Stimulated activated CD8-positive, alpha-beta memory T cell treated with anti-CD3 and anti-CD28 coated beads, Interleukin-15, amount 100 ng/mL, for 1 hour (primary cell): Measurements from ENCODE around the gene KCND2.
"Not testable (repeated sequence)": the region's sequence is repeated elsewhere in the genome, so short reads cannot be mapped to it uniquely, and the experiment has no call there.

Experiments used
- DNase-seq: peaks from one replicate; pipeline ENCODE4 v3.0.0-alpha.2; 2020; ENCODE audit warnings: low read depth

Gene KCND2

DNA sequence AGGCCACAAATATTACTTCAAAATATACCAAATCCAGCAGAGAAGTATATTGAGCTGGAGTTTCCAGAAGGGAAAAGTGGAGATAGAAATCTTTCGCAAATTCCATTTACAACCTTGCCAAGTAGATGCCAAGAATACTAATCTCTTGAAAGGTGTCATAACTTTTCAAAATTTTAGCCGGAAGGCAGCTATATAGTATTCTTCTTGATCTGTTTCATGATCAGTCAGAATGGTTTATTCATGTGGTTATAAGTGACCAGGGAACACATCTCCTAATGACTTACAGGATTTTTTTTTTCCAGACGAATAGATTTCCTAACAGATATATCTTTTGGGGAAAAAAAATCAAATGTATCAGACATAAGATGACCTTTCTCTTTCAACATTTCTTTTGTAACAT is 314.3 kb downstream of the KCND2 start:
- no peak for DNase-seq

DNA sequence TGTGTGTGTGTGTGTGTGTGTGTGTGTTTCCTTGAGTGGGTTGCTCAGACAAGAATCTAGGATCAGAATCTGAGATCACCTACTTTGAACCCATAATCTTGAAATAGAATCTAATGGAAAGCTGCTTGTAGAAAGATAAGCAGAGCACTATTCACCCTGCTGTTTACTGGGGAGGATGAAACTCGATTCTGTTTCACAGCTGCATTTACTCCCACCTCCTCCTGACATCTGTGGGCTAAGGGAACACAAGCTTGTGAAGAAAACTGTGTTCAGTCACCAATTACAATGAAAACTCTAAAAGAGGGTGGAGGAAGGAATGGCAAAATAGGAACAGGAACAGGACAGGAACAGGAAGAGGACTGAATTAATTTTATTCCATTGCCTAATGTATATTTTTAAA is 315.4 kb downstream of the KCND2 start:
- DNase-seq = no peak

DNA sequence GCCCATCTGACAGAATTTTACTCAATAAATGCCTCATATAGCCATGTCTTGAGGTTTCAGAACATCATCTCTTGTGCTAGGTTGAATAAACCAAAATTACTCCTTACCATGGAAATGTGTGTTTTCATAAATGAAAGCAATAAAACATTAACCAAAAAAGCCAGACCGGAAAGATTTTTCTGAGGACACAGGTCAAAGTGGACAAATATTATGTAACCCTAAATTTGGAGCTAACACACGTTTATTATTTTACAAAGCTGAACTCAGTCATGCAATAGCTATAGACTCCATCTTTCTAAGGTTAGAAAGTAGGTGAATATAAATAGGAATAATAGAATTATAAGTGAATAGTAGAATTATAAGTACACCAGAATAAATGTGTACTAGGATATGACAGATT is 315.9 kb downstream of the KCND2 start:
- no peak for DNase-seq

DNA sequence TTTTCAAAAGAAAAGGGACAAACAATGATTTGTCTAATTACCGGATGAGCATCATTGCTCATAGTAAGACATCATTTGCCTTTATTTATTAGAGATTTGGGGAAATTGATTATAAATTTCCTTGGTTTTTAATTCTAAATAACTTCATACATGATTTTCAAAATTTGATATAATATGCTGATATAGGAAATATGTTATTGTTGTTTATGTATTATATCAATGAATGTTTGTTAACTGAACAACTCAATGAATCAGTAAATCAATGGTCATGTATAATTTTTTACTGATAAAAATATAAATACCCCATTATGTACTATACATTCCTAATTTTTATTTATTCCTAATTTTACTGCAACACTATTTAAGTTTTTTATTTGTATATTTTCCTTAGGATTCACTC is 327.6 kb downstream of the KCND2 start:
- DNase-seq = no peak

DNA sequence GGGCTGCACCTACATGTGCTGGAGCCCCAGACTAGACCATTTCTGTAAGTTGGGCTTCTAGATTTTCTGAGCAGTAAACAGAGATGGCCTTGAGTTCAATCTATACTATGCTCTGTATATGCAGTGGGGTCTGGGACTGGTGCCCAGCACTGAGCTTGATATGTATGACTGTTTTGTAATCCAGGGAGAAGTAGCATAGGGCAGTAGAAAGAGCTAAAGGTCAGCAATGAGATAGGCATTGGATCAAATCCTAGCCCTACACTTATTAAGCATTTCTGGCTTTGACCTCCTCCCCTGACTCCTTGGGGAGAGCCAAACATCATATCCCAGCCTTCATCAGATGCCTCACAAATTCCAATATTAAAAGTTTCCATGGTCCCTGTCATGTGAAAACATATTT is 330.4 kb downstream of the KCND2 start:
- no peak for DNase-seq

DNA sequence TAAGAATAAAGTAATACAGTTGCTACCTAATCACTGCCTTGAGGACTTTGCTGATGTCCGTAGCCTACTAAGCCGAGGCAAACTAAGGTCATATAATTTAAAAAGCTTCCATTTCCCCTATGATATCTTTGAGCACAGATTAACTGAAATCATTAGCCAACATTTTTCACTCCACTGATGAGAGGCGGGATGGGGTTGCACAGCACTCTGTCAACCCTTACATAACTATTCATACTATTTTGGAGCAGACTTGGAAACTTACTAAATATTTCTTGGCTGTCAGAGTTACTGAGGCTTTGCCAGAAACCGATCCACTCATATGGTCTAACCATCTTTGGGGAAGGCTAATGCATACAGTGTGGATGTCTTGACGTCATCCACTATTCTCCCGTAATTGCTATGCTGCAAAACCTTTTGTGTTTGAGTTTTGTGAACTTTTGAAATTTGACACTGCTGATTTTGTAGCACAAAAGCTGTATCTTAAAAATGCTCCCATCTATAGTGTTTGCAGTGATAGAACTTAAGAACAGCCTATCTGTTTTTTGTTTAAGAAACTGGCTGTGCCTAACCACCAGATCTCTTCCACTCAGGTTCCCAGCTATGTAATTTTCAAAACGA is 336.3 kb downstream of the KCND2 start:
- DNase-seq = no peak

DNA sequence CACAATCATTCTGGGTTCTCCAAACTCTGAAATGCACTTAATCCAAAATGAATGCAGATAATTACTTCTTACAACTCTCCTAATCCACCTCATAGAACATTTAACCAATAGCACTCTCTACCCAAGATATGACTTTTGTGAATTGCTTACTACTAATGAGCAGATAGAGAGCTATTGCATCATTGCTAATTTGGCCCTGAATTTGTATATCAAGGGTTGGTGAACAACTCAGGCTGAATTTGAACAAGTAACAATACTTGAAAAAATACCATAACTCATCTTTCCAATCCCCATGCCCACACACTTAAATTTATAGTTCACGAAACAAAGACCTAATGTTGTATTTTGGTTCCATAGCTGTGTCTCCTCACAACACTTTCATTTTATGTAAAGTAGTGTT is 339.0 kb downstream of the KCND2 start:
- DNase-seq = no peak

DNA sequence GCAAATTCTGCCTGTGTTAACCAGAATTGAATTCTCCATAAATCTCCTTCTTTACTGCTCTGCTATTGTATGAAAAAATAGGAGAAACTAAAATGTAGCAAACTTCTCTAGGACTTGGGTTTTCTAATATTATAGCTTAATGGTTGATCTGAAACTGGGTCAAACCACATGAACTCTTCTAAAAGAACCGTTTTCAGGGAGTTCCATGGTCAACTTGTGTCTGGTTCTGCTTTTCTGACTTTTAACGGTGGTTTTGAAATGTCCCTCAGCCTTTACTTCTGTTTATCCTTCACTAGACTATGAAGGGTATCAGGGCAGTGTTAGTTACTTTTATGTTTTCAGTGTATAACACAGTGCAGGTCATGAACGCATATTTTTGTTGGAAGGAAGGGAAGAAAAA is 342.7 kb downstream of the KCND2 start:
- no peak for DNase-seq

DNA sequence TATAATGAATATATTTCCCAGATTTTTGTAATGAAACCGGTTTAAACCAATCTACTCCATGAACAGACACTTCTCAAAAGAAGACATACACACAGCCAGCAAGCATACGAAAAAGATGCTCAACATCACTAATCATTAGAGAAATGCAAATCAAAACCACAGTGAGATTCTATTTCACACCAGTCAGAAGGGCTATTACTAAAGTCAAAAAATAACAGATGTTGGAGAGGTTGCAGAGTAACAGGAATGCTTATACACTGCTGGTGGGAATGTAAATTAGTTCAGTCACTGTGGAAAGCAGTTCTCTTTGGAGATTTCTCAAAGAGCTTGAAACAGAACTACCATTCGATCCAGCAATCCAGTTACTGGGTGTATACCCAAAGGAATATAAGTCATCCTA is 344.3 kb downstream of the KCND2 start:
- no peak for DNase-seq

DNA sequence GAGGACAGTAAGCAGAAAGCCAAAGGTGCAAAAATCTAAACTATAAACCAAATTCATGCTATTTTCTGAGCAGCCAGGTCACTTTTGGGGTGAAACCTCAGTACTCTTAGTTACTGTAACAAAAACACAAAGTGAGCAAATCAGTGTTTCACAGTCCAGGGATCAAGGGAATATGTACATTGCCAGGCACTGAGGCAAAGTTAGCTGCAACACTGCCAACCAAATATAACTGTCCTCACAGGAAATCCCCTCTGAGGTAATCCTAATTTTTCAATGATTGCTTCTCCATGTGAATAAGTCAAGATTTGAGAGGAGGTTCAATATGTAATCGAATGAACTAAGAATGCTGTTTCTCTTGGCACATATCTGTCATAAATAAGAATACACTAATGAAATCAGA is 355.3 kb downstream of the KCND2 start:
- DNase-seq = no peak

DNA sequence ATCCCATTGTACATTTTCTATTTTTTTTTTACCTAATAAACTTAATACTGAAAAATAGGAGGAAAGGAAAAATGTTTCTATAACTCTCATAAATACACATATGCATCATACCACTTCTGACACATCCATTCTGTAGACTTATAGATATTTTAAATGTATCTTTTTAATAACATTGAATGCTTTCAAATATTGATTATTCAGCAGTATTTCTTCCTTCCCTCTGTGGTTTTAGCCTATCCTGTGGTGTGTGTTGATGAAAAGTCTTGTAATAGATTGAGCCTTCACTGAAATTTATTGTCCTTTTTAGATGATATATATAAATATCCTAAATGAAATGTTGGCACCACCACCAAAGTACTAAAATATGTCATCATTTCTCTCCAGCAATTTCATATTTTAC is 366.9 kb downstream of the KCND2 start:
- no peak for DNase-seq

DNA sequence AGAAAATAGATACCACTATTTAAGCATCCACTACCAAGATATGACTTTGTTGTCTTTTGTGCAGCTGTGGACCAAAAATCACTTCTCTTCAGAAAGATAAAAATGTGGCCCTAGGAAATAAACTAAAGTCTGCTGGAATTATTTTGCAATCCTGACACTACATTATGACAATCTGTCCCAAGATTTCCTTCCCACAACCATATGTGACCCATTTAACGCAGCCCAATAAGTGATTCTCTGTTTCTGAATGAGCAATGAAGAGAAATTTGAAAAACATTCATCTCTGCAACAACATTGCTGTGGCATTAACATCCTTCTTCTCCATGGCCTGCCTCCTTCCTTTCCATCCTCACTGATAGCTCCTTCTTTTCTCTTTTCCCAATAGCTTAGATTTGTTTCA is 373.0 kb downstream of the KCND2 start:
- DNase-seq = no peak

DNA sequence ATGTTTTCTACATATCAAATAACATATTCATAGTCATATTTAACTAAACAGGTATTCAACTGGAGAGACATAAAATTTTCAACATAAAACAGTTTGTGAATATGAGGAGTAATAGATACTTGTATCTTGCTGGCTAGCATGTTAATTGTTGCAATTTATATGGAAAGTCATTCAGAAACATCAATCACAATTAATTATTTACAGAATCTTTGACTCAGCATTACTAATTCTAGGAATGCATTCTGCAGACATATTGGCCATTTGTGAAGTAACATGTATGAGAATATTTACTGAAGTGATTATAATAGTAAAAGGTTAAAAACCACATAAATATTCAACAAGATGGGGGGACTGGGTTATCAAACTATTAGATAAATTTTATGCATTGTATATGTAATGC is 381.3 kb downstream of the KCND2 start:
- DNase-seq = no peak

DNA sequence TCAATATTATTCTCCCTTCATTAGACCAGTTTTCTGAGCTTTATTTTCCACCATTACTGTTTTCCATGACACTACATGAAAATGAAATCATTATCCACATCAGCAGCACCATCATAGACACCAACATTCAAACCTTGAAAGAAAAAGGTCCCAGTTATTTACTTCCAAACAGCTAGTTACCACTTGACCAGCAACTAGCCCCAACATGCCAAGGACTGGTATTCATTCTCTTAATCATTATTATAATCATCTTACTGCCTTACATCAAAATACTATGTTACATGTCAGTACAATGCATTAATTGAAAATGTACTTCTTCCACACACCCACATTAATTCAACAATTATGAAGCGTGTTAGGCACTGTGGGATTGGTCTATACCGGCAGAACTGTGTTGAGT is 385.5 kb downstream of the KCND2 start:
- no peak for DNase-seq

DNA sequence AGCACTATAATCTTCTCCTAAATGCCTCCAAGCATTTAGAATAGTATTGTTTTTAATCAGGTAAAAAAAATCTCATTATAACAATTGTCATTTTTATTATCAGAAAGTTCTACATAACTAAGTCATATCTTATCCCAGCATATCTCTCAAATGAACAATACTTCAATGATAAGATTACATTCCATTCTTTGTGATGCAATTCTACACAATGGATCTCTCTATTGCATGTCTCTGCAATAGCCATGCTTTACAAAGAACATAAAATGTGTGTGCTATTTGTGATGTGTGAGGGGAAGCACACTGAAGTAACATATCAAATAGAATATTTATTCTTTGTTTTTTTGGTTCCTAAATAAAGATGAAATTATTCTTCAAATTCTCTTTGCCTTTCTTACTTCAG is 389.3 kb downstream of the KCND2 start:
- no peak for DNase-seq

DNA sequence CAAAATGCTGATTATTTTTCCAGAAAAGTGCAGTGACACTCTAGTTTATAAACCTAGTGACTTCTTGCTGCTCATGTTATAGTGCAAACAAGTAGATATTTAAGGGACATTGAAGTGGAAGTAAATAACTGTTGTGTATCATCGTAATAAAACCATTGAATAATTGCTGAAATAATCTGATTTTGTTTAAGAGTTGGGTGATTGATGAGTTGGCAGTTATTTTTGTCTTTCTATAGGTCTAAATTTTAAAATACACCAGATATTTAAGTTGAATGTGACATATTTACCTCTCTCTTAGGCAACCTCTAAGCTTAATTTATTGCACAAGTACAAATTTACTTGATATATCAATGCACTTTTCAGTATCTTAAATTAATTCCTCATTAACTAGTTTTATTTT is 392.1 kb downstream of the KCND2 start:
- no peak for DNase-seq

DNA sequence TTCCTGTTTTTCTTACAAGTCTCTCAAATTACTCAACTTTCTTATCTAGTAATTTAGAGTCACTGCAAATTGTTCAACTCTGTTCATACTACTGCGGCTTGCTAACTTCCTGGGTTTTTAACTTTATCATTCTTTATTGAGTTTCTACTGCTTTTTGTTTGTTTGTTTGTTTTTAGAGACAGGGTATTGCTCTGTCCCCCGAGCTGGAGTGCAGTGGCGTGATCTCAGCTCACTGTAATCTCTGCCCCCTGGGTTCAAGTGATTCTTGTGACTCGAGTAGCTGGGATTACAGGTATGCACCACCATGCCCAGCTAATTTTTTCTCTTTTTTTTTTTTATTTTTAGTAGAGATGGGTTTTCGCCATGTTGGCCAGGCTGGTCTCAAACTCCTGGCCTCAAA is 402.1 kb downstream of the KCND2 start:
- no peak for DNase-seq

DNA sequence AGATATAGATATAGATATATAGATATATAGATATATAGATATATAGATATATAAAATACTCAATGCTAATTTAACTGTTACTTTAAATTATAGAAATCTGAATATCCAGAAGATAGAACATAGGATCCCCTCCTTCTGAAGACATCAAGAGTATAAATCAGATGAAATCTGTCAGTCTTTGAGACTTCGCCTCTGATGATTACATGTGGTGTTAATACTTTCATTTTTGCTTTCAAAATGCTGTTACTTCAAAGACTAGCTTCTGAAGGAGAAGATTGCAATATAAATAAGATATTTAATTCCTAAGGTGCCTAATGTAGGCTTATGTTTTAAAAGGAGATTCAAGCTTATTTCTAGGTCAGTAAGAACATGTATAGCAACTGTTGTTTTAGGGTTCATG is 404.6 kb downstream of the KCND2 start:
- no peak for DNase-seq

DNA sequence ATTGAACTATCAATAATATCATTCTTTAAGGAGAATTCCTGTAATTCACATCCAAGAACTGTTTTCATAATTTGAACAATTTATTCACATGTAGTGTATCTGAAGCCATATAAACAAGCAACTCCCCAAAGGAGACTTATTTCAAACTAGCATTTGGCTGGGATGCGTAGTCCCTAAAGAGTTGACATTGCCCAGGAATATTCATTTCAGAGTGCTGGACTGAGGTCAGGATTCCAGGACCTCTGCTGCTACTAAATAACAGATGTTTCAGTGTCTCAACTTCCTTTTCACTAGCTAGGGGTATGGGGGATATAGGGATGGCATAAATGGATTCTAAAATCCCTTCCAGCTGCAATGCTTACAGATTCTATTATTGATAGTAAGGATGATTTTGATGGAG is 408.0 kb downstream of the KCND2 start:
- DNase-seq = no peak

DNA sequence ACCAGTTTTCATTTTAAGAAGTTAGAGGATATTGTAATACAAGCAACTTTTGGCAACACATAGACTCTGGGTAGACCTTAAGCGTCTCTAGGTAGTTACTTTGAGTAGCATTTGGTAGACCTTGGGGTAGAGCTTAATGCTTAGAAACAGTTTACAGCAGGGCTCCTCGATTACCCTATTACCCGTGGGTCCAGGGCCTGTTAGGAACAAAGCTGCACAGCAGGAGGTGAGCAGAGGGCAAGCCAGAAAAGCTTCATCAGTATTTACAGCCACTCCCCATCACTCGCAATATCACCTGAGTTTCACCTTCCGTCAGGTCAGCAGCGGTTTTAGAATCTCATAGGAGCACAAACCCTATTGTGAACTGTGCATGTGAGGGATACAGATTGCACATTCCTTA is 411.5 kb downstream of the KCND2 start:
- no peak for DNase-seq

DNA sequence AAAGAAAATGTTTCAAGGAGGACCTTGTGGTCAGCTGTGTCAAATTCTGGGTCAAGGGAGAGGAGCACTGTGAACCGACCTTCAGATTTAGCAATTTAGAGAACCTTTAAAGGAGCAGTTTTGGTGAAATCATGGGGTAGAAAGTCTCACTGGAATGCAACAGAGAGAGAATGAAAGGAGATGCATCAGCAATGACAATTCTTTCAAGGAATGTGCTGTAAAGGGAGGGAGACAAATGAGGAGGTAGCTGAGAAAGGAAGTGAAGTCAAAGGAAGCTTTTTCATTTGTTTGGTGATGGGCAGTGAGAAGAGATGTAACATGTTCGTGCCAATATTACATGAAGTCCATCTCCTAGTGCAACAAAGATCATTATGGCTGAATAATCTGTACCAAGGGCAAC is 418.9 kb downstream of the KCND2 start:
- no peak for DNase-seq

DNA sequence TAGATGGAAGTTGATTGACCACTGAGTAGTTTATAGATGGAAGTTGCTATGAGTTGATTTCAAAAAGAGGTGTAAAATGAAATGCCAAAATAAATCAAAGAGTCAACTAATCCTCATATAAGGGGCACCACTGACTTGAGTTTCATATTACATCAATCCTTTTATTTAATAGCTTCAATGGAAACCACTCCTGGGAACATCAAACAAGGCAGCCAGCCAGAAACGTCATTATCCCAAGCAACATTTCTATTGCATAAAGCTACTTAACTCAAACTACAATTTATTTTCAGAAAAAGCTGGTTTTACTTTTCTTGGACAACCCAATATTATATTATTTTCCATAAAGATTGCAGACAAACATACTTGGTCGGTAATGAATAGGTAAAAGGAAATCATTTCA is 422.9 kb downstream of the KCND2 start:
- DNase-seq = no peak

DNA sequence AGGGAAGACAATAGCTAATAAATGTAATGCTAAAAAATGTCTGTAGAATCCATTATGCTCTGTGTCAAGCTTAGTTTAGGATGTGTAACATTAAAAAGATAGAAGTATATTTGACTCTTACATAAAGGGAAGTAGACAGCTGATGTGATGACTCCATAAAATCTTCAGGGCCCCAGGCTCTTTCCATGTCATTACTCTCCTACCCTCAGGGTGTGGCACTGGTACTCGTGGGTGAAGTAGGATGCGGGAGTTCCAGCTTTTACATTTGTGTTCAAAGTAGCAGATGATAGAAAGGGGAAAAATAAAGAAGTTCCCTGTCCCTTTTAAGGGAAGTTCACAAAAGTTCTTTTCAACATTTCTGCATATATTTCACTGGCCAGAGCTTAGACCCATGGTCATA is 427.8 kb downstream of the KCND2 start:
- DNase-seq = no peak

DNA sequence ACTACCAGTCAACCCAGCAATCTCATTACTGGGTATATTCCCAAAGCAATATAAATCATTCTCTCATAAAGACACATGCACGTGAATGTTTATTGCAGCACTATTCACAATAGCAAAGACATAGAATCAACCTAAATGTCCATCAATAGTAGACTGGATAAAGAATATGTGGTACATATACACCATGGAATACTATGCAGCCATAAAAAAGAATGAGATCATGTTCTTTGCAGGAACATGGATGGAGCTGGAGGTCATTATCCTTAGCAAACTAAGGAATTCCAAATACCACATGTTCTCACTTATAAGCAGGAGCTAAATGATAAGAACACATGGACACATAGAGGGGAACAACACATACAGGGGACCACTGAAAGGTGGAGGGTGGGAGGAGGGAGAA is 429.4 kb downstream of the KCND2 start:
- DNase-seq = not testable (repeated sequence)
